Suppressor macrophage treated with lipopolysaccharide for 4 hours (primary cell): Measurements from ENCODE around the gene TNP2.
"Not testable (repeated sequence)": the region's sequence is repeated elsewhere in the genome, so short reads cannot be mapped to it uniquely, and the experiment has no call there.

Source experiments
- DNase-seq: peaks from one replicate; pipeline ENCODE4 v3.0.0-alpha.2; 2020

TNP2 gene

GRCh38 chr16:11239644-11240632 lies 29.2 kb downstream of the TNP2 start:
- no peak for DNase-seq

GRCh38 chr16:11238272-11239202 lies 30.6 kb downstream of the TNP2 start:
- no peak for DNase-seq

- DNase-seq = peak; percentile 92
Measured at GRCh38 chr16:11236461-11237254, 32.5 kb downstream of the TNP2 start.

GRCh38 chr16:11235703-11235991 lies 33.5 kb downstream of the TNP2 start:
- DNase-seq = no peak

GRCh38 chr16:11234884-11235702 lies 34.0 kb downstream of the TNP2 start:
- peak; percentile 62 for DNase-seq

GRCh38 chr16:11233727-11234376 lies 35.3 kb downstream of the TNP2 start:
- no peak for DNase-seq

- DNase-seq = peak; percentile 64
Measured at GRCh38 chr16:11232852-11233726, 36.0 kb downstream of the TNP2 start.

- DNase-seq = no peak
Measured at GRCh38 chr16:11232302-11232851, 36.7 kb downstream of the TNP2 start.

GRCh38 chr16:11231367-11231970 lies 37.7 kb downstream of the TNP2 start:
- no peak for DNase-seq

- DNase-seq = no peak
Measured at GRCh38 chr16:11229906-11230305, 39.2 kb downstream of the TNP2 start.

- DNase-seq = no peak
Measured at GRCh38 chr16:11229432-11229831, 39.7 kb downstream of the TNP2 start.

GRCh38 chr16:11225677-11226549 lies 43.2 kb downstream of the TNP2 start:
- DNase-seq = no peak

GRCh38 chr16:11224894-11225676 lies 44.0 kb downstream of the TNP2 start:
- peak; percentile 65 for DNase-seq

GRCh38 chr16:11224096-11224893 lies 44.8 kb downstream of the TNP2 start:
- DNase-seq = peak; percentile 86

- DNase-seq = not testable (repeated sequence)
Measured at GRCh38 chr16:11220507-11220906, 48.6 kb downstream of the TNP2 start.

- DNase-seq = peak; percentile 66
Measured at GRCh38 chr16:11219178-11219577, 49.9 kb downstream of the TNP2 start.

GRCh38 chr16:11218604-11218962 lies 50.5 kb downstream of the TNP2 start:
- DNase-seq = no peak
